Retinal pigment epithelial cell (primary cell): ENCODE results near the gene CLSTN3.
"Not testable (repeated sequence)": the region's sequence is repeated elsewhere in the genome, so short reads cannot be mapped to it uniquely, and the experiment has no call there.

Experiments
- DNase-seq: peaks from one replicate; pipeline ENCODE4 v3.0.0-alpha.2; 2010; ENCODE audit warnings: low read depth
- H3K4me3 ChIP-seq: 2 replicates; pipeline ENCODE4 v1.5.1; 2011; ENCODE audit warnings: mild to moderate bottlenecking, low read length, control low read depth, moderate library complexity
- TF ChIP-seq, protein P1 (sequence below): conservative IDR thresholded peaks from 2 replicates; pipeline ENCODE4 v1.5.1; 2011; ENCODE audit warnings: low read depth, low read length, control low read depth, inconsistent platforms

Gene CLSTN3

DNA sequence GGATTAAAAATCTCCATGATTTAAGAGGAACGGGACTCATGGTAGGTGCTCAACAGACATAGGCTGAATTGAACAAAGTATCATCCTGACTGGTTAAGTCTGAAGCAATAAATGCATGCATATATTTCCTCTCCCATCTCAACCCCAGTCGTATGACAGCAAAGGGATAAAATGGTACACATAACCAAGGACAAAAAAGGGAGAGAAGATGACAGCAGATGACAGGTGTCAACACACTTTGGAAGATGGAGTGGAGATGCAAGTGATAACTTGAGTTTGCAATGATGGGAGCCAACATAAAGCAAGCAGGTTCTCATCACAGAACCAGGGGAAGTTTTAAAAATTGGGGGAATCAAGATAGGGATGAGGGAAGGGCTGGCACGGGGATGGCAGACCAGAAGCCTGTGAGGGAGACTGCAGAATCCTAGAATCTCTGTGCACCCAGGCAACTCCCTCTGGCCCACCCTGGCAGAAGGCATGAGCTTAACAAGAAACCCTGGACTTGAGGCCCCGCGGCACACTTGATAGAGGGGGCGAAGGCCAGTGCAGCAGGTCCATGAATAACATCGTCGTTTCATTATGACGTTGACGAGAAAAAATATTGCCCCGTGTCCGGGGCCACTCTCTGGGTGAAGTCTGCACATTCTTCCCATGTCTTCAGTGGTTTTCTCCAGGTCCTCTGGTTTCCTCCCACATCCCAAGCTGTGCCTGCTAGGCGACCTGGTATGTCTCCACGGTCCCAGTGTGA lies 26.2 kb upstream of the CLSTN3 start:
- no peak for DNase-seq
- TF ChIP-seq, protein P1, sequence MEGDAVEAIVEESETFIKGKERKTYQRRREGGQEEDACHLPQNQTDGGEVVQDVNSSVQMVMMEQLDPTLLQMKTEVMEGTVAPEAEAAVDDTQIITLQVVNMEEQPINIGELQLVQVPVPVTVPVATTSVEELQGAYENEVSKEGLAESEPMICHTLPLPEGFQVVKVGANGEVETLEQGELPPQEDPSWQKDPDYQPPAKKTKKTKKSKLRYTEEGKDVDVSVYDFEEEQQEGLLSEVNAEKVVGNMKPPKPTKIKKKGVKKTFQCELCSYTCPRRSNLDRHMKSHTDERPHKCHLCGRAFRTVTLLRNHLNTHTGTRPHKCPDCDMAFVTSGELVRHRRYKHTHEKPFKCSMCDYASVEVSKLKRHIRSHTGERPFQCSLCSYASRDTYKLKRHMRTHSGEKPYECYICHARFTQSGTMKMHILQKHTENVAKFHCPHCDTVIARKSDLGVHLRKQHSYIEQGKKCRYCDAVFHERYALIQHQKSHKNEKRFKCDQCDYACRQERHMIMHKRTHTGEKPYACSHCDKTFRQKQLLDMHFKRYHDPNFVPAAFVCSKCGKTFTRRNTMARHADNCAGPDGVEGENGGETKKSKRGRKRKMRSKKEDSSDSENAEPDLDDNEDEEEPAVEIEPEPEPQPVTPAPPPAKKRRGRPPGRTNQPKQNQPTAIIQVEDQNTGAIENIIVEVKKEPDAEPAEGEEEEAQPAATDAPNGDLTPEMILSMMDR = no peak
- no peak overlapping the region for H3K4me3 ChIP-seq

DNA sequence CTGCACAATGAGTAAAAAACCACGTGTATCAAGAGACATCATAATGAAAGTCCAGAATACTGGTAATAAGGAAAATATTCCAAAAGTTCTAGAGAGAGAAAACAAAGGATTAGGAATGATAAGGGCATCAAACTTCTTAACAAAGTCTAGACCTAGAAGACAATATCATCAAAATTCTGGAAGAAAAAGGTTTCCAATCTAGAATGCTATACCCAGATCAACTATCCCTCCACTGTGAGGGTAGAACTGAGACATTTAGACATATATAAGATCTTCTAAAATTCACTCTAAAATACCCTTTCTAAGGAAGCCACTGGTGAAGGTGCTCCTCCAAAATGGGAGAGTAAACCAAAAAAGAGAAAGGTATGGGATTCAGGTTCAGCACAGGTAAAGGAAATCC lies 24.1 kb upstream of the CLSTN3 start:
- no peak overlapping the region for H3K4me3 ChIP-seq
- DNase-seq = no peak
- TF ChIP-seq, protein P1 = no peak

DNA sequence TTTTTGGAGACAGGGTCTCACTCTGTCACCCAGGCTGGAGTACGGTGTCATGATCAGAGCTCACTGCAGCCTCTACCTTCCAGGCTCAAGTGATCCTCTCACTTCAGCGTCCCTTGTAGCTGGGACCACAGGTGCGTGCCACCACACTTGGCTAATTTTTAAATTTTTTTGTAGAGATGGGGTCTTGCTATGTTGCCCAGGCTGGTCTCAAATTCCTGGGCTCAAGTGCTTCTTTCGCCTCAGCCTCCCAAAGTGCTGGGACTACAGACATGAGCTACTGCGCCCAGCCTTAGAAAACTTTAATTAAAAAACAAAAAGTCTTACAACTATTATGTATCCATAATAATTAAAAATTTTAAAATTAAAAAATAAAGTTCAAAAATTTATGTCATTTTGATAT lies 23.0 kb upstream of the CLSTN3 start:
- H3K4me3 ChIP-seq, DNase-seq: not testable (repeated sequence)

DNA sequence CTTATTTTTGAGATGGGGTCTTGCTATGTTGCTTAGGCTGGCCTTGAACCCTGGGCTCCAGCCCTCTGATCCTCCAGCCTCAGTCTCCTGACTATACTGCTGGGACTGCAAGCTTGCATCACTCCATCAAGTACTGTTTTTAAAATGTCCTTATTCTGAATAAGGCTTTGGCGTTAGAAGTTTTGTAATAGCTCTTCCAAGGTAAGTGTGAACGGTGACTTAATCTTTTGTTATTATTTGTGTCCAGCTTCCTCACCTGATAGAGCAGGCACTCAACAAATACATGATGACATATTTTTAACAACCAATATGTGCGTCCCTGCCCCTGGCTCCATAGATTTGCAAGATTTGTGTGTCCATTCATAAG lies 22.6 kb upstream of the CLSTN3 start:
- H3K4me3 ChIP-seq = peak overlapping the region; percentile 78
- TF ChIP-seq, protein P1 = no peak
- DNase-seq = no peak

DNA sequence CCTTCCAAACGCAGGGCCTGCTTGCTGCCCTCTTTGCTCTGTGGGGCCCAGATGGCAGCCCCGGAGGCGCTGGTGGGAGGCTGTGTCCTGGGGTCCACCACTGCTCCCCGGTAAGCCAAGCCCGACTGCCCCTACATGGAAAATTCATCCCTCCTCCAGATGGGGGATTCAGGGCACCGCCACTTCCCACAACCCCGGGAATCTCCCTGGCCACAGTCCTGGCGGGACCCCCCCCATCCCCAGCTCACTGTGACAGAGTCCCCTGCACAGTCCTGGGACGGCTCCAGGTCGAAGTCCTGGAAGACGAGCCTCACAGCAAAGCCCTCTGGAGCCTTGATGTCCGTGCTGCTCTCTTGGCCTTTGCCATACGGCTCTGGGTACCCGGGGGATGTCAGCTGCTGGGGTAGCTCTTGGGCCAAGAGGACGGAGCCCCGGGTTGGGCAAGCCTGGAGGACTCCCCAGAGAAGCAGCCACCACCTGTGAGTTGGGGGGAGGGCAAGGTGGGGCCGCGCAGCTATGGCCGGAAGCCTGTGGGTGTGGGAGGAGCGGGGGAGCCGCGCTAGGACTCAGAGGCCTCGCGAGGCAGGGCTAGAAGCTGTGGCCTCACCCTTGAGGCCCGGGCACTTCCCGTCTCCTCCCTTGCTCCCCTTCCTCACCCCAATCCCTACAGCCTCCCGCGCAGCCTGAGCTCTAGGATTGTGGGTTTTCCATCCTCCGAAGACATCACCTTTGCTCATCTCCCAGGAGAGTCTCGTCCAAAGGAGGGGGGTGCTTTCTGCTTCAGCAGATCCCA lies 22.0 kb upstream of the CLSTN3 start:
- TF ChIP-seq, protein P1 = no peak
- DNase-seq = no peak
- peak overlapping the region; percentile 78 for H3K4me3 ChIP-seq

DNA sequence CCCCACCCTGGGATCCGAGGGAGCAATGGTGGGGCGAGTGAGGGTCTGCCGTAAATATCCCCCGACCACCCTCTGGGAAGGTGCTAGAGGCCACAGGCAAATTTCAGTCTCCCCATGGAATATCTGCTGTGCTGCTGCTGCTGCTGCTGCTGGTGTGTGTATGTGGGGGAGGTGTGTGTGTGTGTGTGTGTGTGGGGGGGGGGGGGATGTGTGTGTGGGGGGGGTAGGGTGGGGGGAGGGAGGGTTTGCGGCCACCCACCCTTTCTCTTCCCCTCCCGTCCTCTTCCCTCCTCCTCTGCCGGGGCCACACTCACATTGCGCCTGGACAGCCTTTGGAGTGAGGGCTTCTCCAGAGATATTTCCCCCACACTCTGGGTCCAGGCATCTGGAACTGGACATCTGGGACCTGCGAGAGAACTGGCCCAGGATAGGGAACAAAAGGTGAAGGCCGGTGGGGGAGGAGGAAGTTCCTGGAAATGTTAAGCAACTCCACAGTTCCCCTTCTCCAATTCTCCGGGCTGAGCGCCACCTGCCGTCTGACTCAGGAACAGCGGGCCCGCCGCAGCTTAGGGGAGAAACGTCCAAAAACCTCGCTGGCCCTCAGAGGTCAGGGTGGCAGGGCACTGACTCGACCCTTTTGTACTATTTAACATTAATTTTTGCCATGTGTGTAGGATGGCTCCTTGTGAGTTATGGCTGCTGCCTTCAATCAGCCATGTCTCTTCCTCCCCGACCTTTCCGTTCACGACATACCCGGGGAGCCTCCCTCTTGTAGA lies 21.2 kb upstream of the CLSTN3 start, which contains the start of gene C1RL:
TSS of gene C1RL (minus strand) at position 419 of the 776 bp plus-strand sequence. CDS start at position 385, 34 bp downstream.
- DNase-seq = no peak
- peak within 1 kb of the TSS; percentile 78 for H3K4me3 ChIP-seq
- TF ChIP-seq, protein P1 = peak; percentile 97

DNA sequence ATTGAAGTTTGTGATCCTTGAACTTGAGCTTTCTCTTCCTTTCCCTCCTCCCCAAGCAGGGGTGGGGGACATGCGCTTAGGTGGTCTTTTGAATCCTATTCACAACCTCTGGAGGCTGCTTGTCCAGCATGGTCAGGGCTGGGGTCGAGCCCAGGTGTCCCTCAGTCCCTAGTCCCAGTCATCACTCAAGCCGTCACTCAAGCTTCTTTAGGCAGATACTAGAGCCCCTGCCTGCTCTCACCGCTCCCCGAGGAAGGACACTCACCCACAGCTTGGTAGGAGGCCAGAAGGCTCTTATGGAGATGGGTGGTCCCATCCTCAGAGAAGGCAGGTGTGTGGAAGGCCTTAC lies 20.6 kb upstream of the CLSTN3 start:
- DNase-seq = no peak
- TF ChIP-seq, protein P1 = no peak
- H3K4me3 ChIP-seq = peak overlapping the region; percentile 78
